ENCODE data around the gene NIN. TPM values are rescaled to one million over a fixed set of nuclear protein-coding genes. Genes with fewer than 3 reads are reported as not detected.

The NIN gene
- total and polyA plus RNA-seq, 2 donors (not counting 1 experiment from before 2014, with no cell fraction given): 22.8 to 37.5 TPM

DNA sequence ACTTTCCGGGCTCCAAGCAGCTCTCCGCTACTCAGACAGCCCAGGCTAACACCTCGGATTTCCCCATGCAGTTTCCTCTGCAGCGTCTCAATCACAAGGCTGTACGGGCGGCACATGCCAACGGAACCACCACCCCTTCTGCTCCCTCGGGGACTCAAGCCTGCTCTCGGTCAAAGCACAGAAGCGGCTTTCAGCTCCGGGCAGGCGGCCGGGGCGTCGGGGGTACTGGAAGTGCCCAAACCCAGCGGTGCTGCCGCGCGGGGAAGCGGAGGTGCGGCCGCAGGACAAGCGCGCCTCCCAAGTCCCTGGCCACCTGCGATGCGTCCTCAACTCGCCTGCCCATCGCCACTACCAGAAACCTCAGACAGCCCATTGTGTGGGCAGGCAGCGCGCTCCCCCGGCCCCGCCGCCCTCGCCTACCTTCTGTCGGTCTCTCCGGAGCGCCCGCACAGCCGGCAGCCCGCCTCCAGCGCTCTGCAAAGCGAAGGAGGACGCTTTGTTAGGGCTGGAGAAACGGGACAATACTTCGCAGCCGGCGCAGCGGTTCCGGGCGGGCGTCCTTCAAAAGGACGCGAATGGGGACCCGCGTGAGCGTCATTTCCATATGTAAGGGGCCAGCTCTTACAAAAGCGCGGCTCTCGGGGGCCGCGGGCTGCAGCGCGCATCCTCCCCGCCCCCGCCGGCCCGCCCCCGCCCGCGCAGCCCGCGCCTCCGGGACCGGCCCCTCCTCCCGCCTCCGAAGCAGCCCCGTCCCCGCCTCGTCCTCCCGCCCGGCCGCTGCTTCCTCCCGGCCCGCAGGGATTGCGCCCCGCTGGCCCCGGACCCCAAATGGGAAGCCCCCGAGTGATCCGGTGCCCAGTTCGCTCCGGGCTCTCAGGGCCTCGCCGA lies 674 bp downstream of the NIN start:
- DNase-seq (ENCODE audit: low read depth in 2 of 2): peak; percentile 41 to 52
- TF ChIP-seq EZH2 (IDR thresholded peaks at IDR 0.05; ENCODE audit: low read length, missing control alignments) (no peak), CTCF (conservative IDR thresholded peaks at IDR 0.05 in 1 of 2, IDR thresholded peaks at IDR 0.05 in 1 of 2; ENCODE audit: low read depth in 1 of 2, low read length in 2 of 2) (no peak)
- H2AFZ ChIP-seq (ENCODE audit: low read length): peak overlapping the region; percentile 55

DNA sequence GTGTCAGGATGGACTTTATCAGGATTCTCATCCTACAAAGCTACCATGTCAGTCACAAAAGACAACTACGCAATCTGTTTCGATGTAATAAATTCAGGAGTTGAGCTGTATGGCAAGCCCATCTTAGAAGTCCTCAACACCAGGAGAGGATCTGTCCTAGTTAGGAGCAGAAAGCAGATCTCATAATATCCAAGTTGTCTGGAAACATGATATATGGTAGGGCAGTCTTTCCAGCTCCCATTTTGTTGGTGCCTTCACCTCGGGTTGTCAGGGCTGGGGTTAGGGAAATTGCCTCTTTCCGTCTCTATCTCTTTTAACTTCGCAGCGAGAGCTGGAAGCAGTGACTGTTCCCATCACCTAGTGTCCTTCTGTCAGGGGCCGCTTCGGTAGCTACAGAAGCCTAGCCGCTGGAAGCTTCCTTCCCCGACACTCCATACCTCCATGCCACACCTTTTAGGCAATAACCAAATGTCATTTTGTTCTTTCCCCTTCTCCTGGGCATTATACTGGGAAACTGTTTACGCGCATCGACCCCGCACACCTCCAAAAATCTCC lies 1.4 kb downstream of the NIN start:
- Histone ChIP-seq H3K4me2 (ENCODE audit: extremely low read depth, insufficient read depth, low read length) (peak overlapping the region; percentile 71), H3K27ac (ENCODE audit: insufficient read depth, low read length) (no peak overlapping the region), H4K20me1 (ENCODE audit: control insufficient read depth, extremely low read depth, insufficient read depth, low read length) (no peaks in the 10 kb centered on the region), H2AFZ (ENCODE audit: low read length) (no peak overlapping the region), H3K4me3 (replicated peaks in 1 of 4; ENCODE audit: control extremely low read depth in 1 of 4, insufficient read depth in 1 of 4, low read depth in 3 of 4, low read length in 4 of 4) (peak overlapping the region; percentile 47 to 81 (median 70)), H3K79me2 (ENCODE audit: control insufficient read depth, insufficient read depth, low read length) (peaks cover 51% of the 10 kb centered on the region), H3K36me3 (ENCODE audit: control insufficient read depth, insufficient read depth, low read length) (no peaks in the 10 kb centered on the region), H3K27me3 (ENCODE audit: control insufficient read depth, insufficient read depth, low read length) (no peaks in the 10 kb centered on the region), H3K4me1 (ENCODE audit: control insufficient read depth, extremely low read depth, insufficient read depth, low read length) (peaks cover 6% of the 10 kb centered on the region), H3K9ac (ENCODE audit: insufficient read depth, low read length) (no peak overlapping the region), H3K9me3 (ENCODE audit: control insufficient read depth, insufficient read depth, low read depth, low read length) (no peaks in the 10 kb centered on the region)
- no peak for TF ChIP-seq EZH2 (IDR thresholded peaks at IDR 0.05; ENCODE audit: low read length, missing control alignments)
- DNase-seq (ENCODE audit: low read depth in 2 of 2): no peak

More for the DNA sequence above, 674 bp downstream of the NIN start:
- H4K20me1 ChIP-seq (ENCODE audit: control insufficient read depth, extremely low read depth, insufficient read depth, low read length): no peaks in the 10 kb centered on the region
- H3K4me1 ChIP-seq (ENCODE audit: control insufficient read depth, extremely low read depth, insufficient read depth, low read length): peaks cover 6% of the 10 kb centered on the region
- H3K36me3 ChIP-seq (ENCODE audit: control insufficient read depth, insufficient read depth, low read length): no peaks in the 10 kb centered on the region
- peak overlapping the region; percentile 71 for H3K4me2 ChIP-seq (ENCODE audit: extremely low read depth, insufficient read depth, low read length)
- no peaks in the 10 kb centered on the region for H3K27me3 ChIP-seq (ENCODE audit: control insufficient read depth, insufficient read depth, low read length)
- H3K27ac ChIP-seq (ENCODE audit: insufficient read depth, low read length): peak overlapping the region; percentile 59
- peaks cover 44% of the 10 kb centered on the region for H3K79me2 ChIP-seq (ENCODE audit: control insufficient read depth, insufficient read depth, low read length)
- H3K9me3 ChIP-seq (ENCODE audit: control insufficient read depth, insufficient read depth, low read depth, low read length): no peaks in the 10 kb centered on the region
- H3K4me3 ChIP-seq (replicated peaks in 1 of 4; ENCODE audit: control extremely low read depth in 1 of 4, insufficient read depth in 1 of 4, low read depth in 3 of 4, low read length in 4 of 4): peak overlapping the region; percentile 47 to 81 (median 72)
- H3K9ac ChIP-seq (ENCODE audit: insufficient read depth, low read length): peak overlapping the region; percentile 71

- Histone ChIP-seq H3K79me2 (ENCODE audit: control insufficient read depth, insufficient read depth, low read length) (peaks cover 55% of the 10 kb centered on the region), H3K4me1 (ENCODE audit: control insufficient read depth, extremely low read depth, insufficient read depth, low read length) (peaks cover 7% of the 10 kb centered on the region), H3K9me3 (ENCODE audit: control insufficient read depth, insufficient read depth, low read depth, low read length) (no peaks in the 10 kb centered on the region), H3K27ac (ENCODE audit: insufficient read depth, low read length) (no peak overlapping the region), H3K4me3 (replicated peaks in 1 of 4; ENCODE audit: control extremely low read depth in 1 of 4, insufficient read depth in 1 of 4, low read depth in 3 of 4, low read length in 4 of 4) (peak overlapping the region in 3 of 4 experiments; percentile 68 to 81 (median 73)), H3K4me2 (ENCODE audit: extremely low read depth, insufficient read depth, low read length) (peak overlapping the region; percentile 71), H2AFZ (ENCODE audit: low read length) (no peak overlapping the region), H3K36me3 (ENCODE audit: control insufficient read depth, insufficient read depth, low read length) (no peaks in the 10 kb centered on the region), H3K27me3 (ENCODE audit: control insufficient read depth, insufficient read depth, low read length) (no peaks in the 10 kb centered on the region), H3K9ac (ENCODE audit: insufficient read depth, low read length) (no peak overlapping the region), H4K20me1 (ENCODE audit: control insufficient read depth, extremely low read depth, insufficient read depth, low read length) (no peaks in the 10 kb centered on the region)
- no peak for DNase-seq (ENCODE audit: low read depth in 2 of 2)
- TF ChIP-seq CTCF (conservative IDR thresholded peaks at IDR 0.05 in 1 of 2, IDR thresholded peaks at IDR 0.05 in 1 of 2; ENCODE audit: low read depth in 1 of 2, low read length in 2 of 2) (no peak), EZH2 (IDR thresholded peaks at IDR 0.05; ENCODE audit: low read length, missing control alignments) (no peak)
Measured at GRCh38 chr14:50828721-50829488, 2.1 kb downstream of the NIN start.
